GM18498 (cell line): ENCODE results near the gene ZFHX3.

Source experiments
- ATAC-seq: cut with Tn5 transposase; IDR thresholded peaks from one replicate; pipeline ENCODE4 v1.9.1; 2021; ENCODE audit warnings: mild to moderate bottlenecking, moderate library complexity; ENCODE audit not compliant: unreplicated experiment

Gene ZFHX3

GRCh38 chr16:72957303-72958277 lies 90.3 kb downstream of the ZFHX3 start:
- ATAC-seq: no peak

DNA sequence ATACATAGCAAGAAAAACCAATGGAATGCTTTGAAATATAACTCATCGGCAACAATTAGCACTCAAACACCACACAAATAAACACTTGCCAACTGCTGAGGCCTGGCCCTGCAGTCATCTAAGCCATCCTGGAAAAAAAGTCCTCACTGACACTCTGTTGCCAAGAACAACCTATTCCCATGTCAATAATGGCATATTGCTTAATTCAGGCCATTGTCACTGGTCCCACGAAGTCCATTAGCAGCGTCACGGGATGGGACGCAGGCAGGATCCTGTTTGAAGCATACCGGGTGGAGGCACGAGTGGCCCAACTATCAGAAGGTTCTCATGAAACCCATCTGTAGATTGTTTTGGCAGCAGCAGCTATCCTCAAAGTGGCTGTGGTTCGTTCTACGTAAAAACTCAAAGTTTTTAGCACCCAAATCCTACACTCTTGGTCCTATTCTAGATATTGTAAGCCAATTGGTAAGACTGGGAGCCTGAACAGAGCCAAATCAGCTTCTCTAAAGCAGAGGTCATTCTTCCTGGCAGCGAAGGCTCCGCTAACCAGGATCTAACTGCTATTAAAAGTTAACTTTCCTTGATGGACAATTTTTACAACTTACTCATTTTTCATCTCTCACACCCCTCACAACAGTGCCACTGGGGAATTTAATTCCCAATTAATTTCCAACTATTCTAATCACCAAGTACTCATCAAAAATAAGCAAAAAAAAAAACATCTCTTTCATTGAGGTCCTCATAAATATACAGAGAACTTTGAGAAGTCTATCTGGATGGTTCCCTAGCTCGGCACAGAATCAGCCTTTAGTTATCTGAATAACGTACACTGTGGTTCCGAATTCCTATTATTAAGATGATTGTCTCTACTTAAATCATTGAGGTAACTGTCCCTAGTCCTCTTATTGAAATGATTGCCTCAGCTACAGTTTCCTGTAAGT lies 91.5 kb downstream of the ZFHX3 start:
- ATAC-seq: no peak

- no peak for ATAC-seq
Observed at GRCh38 chr16:72952811-72953271, 95.1 kb downstream of the ZFHX3 start.

- no peak for ATAC-seq
Observed at GRCh38 chr16:72952404-72952803, 95.5 kb downstream of the ZFHX3 start.

DNA sequence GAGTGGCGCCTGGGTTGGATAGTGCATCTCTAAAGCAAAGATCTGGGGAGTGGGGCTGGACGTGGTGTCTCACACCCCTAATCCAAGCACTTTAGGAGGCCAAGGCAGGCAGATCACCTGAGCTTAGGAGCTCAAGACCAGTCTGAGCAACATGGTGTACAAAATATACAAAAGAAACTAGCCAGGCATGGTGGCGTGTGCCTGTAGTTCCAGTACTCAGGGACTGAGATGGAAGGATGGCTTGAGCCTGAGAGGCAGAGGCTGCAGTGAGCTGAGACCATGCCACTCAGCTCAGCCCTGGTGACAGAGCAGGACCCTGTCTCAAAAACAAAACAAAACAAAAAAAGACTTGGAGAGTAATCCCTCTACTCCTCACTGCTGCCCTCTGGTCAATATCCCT lies 96.0 kb downstream of the ZFHX3 start:
- no peak for ATAC-seq

DNA sequence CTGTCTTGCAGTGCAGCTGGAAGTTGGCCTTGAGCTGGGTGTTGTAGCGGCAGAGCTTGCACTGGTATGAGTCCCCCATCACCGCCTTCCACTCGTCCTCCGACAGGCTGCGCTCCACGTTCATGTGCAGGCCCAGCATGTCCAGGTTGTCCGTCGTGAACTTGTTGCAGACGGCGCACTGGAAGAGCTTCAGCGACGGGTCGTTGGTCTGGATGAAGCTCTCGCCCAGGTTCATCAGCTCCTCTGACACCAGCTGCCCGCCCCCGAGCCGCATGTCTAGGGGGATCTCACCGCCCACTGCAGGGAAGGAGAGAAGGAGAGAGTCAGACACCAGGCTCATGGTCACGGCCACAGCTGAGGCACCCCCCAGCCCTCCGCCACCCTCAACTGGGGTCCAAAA lies 97.3 kb downstream of the ZFHX3 start:
- ATAC-seq: no peak

DNA sequence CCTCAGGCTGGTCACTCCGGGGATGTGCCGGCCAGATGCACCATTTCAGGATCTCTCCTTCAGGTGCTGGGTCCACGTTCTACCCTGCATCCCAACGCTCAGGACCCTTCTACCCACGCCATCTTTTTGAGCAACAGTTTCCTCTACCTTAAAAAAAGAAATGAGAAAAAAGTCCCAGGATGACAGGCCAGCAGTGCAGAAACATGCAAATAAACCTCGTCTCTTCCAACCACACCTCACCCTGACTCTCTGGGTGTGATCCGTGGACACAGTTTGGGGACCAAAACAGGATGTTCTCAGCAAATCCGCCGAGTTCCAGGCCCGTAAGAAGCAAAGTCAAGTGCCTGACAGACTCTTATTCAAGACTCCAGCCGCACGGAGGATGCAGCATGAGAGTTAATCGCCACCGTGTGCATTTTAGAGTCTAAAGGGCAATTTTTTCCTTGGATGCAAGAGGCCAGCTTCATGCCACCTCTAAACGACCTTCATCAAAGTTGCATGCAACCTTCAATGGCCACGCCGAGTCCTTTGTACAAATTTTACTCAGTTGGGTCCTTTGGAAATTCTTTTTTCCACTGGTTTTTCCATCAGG lies 99.6 kb downstream of the ZFHX3 start:
- no peak for ATAC-seq

- ATAC-seq: no peak
Observed at GRCh38 chr16:72947379-72948237, 100.3 kb downstream of the ZFHX3 start.

GRCh38 chr16:72946474-72947194 lies 101.3 kb downstream of the ZFHX3 start:
- ATAC-seq: no peak

- ATAC-seq: no peak
Observed at GRCh38 chr16:72946063-72946462, 101.9 kb downstream of the ZFHX3 start.

DNA sequence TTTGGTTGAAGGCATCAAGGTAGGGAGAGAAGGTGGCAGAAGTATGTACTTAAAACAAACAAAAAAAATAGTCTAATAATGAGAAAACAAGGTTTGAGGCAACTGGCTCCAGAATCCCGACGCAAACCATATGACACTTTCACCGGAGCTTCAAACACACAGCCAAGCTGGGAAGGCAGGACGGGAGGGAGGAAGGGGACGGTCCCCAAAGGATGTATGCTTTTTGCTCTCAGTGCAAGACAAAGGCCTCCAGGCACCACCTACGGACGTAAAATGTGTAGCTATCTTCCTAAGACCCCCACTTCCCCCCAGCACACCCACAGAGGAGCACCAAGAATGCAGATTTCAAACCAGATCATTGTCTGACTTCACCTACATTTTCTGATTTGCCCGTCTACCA lies 102.3 kb downstream of the ZFHX3 start:
- no peak for ATAC-seq

DNA sequence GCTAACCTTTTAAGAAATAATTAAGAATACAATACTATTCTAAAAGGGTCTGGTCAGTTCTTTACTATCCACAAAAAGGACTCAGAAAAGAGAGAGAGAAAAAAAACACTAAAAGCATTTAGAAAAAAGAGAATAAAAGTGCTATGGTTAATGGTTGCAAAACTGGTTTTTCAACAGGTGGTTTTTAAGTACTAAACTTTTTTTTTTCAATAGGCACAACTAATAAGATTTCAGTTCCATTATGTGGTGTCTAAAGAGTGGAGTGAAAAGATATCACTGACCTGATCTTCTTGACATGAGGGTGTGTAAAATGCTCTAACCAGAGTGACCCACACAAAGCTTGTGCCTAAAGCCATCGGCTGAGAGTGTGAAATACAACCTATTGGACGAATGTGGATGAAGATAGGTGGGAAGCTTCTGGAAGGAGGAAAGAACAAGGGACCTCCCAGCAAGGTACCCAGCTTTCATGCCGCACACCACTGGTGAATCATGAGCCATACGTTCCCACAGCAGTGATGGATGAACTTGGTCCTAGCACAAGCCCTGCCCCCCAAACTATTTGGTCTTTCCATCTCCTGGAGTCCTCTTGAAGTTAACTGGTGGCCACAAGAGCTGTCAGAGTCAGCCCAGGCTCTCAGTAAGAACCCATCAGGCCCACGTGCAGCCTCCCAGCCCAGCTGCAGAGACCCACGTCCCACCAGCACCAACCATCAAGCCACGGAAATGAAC lies 103.0 kb downstream of the ZFHX3 start:
- no peak for ATAC-seq

DNA sequence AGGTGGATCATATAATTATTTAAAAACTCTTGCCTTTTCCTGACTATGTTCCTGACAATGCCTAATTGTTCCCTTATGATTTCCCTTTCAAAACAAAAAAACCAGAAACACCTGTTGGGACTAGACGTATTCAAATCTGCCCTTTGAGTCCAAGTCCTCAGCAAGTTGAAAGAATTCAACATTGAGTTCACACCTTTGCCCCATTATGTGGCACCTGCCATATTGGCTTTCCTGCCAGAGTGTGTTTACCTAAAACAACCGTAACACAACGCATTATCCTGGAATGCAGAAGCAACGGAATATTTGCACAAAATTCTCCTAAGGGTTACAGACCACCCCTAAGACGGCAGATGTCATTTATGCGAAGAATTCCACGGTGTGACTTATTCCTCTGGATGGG lies 105.9 kb downstream of the ZFHX3 start:
- ATAC-seq: no peak

DNA sequence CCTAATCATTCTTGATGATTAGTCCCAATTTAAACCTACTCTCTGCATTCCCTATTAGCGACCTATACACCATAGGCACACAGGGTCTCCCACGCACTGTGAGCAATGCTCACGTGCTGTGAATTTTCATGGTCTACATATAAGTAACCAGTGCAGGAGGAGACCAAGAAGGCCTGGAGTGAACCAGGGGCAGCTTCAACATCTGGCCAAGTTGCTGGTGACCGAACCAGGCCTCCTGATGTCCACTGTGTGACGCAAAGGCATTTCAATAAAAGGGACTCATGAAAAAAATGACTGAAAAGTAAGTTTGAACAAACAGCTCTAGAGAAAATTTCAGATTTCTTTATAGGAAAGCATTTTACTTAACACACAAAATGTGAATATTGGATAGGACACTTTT lies 107.0 kb downstream of the ZFHX3 start:
- no peak for ATAC-seq

- no peak for ATAC-seq
Observed at GRCh38 chr16:72939247-72939646, 108.7 kb downstream of the ZFHX3 start.

DNA sequence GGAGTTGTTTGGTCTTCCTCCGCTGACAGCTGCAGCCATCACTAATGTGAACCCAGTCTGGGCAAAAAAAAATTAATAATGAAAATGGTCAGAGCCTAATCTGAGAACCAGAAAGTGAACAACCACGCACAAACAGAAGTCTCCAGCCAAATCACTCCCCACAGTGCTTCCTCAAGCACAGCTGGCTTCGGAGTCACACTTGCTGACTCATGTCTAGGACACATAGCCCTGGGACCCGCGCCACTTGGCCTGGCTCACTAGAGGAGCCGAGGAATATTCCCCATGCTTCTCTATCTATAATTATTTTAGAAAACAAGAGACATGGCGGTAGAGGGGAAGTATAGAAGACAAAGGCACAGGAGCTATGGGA lies 109.1 kb downstream of the ZFHX3 start:
- ATAC-seq: no peak

GRCh38 chr16:72937916-72938794 lies 109.8 kb downstream of the ZFHX3 start:
- ATAC-seq: no peak

- ATAC-seq: no peak
Observed at GRCh38 chr16:72937360-72937759, 110.6 kb downstream of the ZFHX3 start.
